Prostate gland (tissue), 2 donors: ENCODE measurements around the gene SEC24D.

Experiments
- CTCF ChIP-seq, 4 experiments: fragments of 200-600 bp in 2 of 4; fragments of 450-650 bp in 2 of 4; sonication (generic) in 2 of 4; IDR thresholded peaks; 1 replicate in 3 of 4; 2 replicates in 1 of 4; pipeline ENCODE4 v1.5.1; 2016 to 2019; ENCODE audit warnings: antibody characterized with exemption in 4 of 4, mild to moderate bottlenecking in 2 of 4, moderate library complexity in 2 of 4
- POLR2AphosphoS5 ChIP-seq: sonication (generic); formaldehyde crosslinking; IDR thresholded peaks from one replicate; pipeline ENCODE4 v1.6.1; 2017; ENCODE audit warnings: antibody characterized with exemption

GRCh38 chr4:118774321-118774720 lies 61.6 kb downstream of the SEC24D start:
- no peak for TF ChIP-seq CTCF (IDR thresholded peaks at IDR 0.05)
- no peak for TF ChIP-seq POLR2AphosphoS5
